Stimulated activated effector memory CD8-positive, alpha-beta T cell treated with anti-CD3 and anti-CD28 coated beads, Interleukin-12 subunit alpha, Interleukin-12 subunit beta, amount 100 ng/mL, for 72 hours (primary cell): ENCODE data around the gene PCDHA6.
"Not testable (repeated sequence)": the region's sequence is repeated elsewhere in the genome, so short reads cannot be mapped to it uniquely, and the experiment has no call there.

Experiments used
- ATAC-seq: fragments of 150-1000 bp; cut with Tn5 transposase; 2 replicates; pipeline ENCODE4 v1.10.0; 2021
- DNase-seq, 2 donors: peaks; one replicate each; pipeline ENCODE4 v3.0.0; 2021 to 2022; ENCODE audit warnings: low spot score in 2 of 2
- H3K27ac Mint-ChIP-seq: one replicate; pipeline ENCODE4 v1.8.0; 2022; ENCODE audit warnings: mild to moderate bottlenecking, mixed read lengths
- H3K36me3 Mint-ChIP-seq: one replicate; pipeline ENCODE4 v1.8.0; 2022; ENCODE audit warnings: mild to moderate bottlenecking, mixed read lengths
- H3K4me1 Mint-ChIP-seq: one replicate; pipeline ENCODE4 v1.8.0; 2022; ENCODE audit warnings: mixed read lengths
- H3K4me3 Mint-ChIP-seq: one replicate; pipeline ENCODE4 v1.8.0; 2022; ENCODE audit warnings: mild to moderate bottlenecking, mixed read lengths
- H3K9me3 Mint-ChIP-seq: one replicate; pipeline ENCODE4 v1.8.0; 2022; ENCODE audit warnings: mixed read lengths

PCDHA6 gene

GRCh38 chr5:140827704-140828361 lies at the start of gene PCDHA6:
Gene PCDHA6 (plus strand): TSS chr5:140827960. CDS start chr5:140828092, 132 bp downstream.
- Mint-ChIP-seq H3K9me3 (peaks cover 2% of the 10 kb centered on the region), H3K27ac (no peak within 1 kb of the TSS), H3K36me3 (no peaks in the 10 kb centered on the region), H3K4me3 (no peak within 1 kb of the TSS), H3K4me1 (no peaks in the 10 kb centered on the region)
- DNase-seq (no peak), ATAC-seq (no peak)

- ATAC-seq (no peak), DNase-seq (no peak)
- peaks cover 24% of the 10 kb centered on the region for H3K9me3 Mint-ChIP-seq
- H3K4me3 Mint-ChIP-seq: no peak overlapping the region
- no peaks in the 10 kb centered on the region for H3K4me1 Mint-ChIP-seq
- no peaks in the 10 kb centered on the region for H3K36me3 Mint-ChIP-seq
- no peak overlapping the region for H3K27ac Mint-ChIP-seq
These were observed 47.2 kb upstream of the PCDHA6 start for GRCh38 chr5:140780512-140780911.

GRCh38 chr5:140785905-140786686 lies 41.7 kb upstream of the PCDHA6 start, which contains the start of gene PCDHA1:
Gene PCDHA1 (plus strand): TSS chr5:140786140.
- ATAC-seq: no peak
- Mint-ChIP-seq H3K4me3 (no peak within 1 kb of the TSS), H3K4me1 (no peaks in the 10 kb centered on the region), H3K9me3 (peaks cover 15% of the 10 kb centered on the region), H3K27ac (no peak within 1 kb of the TSS), H3K36me3 (no peaks in the 10 kb centered on the region)
- DNase-seq: no peak

GRCh38 chr5:140787422-140787821 lies 40.3 kb upstream of the PCDHA6 start:
- not testable (repeated sequence) for H3K36me3 Mint-ChIP-seq, H3K4me1 Mint-ChIP-seq, H3K4me3 Mint-ChIP-seq, H3K27ac Mint-ChIP-seq, ATAC-seq, DNase-seq
- H3K9me3 Mint-ChIP-seq: peaks cover 12% of the 10 kb centered on the region

- H3K4me3 Mint-ChIP-seq, DNase-seq, H3K4me1 Mint-ChIP-seq, H3K36me3 Mint-ChIP-seq, ATAC-seq, H3K27ac Mint-ChIP-seq: not testable (repeated sequence)
- peaks cover 11% of the 10 kb centered on the region for H3K9me3 Mint-ChIP-seq
These were observed 39.8 kb upstream of the PCDHA6 start for GRCh38 chr5:140787849-140788504.

GRCh38 chr5:140791089-140791488 lies 36.7 kb upstream of the PCDHA6 start:
- no peak overlapping the region for H3K27ac Mint-ChIP-seq
- H3K9me3 Mint-ChIP-seq: peaks cover 10% of the 10 kb centered on the region
- H3K36me3 Mint-ChIP-seq: no peaks in the 10 kb centered on the region
- ATAC-seq (no peak), DNase-seq (no peak)
- H3K4me3 Mint-ChIP-seq: no peak overlapping the region
- no peaks in the 10 kb centered on the region for H3K4me1 Mint-ChIP-seq

GRCh38 chr5:140794595-140795258 lies 33.0 kb upstream of the PCDHA6 start, which contains the start of gene PCDHA2:
Gene PCDHA2 (plus strand): TSS chr5:140794852.
- Mint-ChIP-seq H3K4me1 (no peaks in the 10 kb centered on the region), H3K4me3 (no peak within 1 kb of the TSS), H3K36me3 (no peaks in the 10 kb centered on the region), H3K27ac (no peak within 1 kb of the TSS), H3K9me3 (peaks cover 6% of the 10 kb centered on the region)
- DNase-seq (no peak), ATAC-seq (no peak)

- DNase-seq (no peak), ATAC-seq (no peak)
- Mint-ChIP-seq H3K9me3 (peaks cover 6% of the 10 kb centered on the region), H3K36me3 (no peaks in the 10 kb centered on the region), H3K27ac (no peak overlapping the region), H3K4me1 (no peaks in the 10 kb centered on the region), H3K4me3 (no peak overlapping the region)
These were observed 32.5 kb upstream of the PCDHA6 start for GRCh38 chr5:140795259-140795641.

GRCh38 chr5:140796072-140796717 lies 31.6 kb upstream of the PCDHA6 start:
- not testable (repeated sequence) for H3K36me3 Mint-ChIP-seq, H3K4me1 Mint-ChIP-seq, ATAC-seq, DNase-seq, H3K9me3 Mint-ChIP-seq, H3K4me3 Mint-ChIP-seq, H3K27ac Mint-ChIP-seq

- no peaks in the 10 kb centered on the region for H3K36me3 Mint-ChIP-seq
- no peaks in the 10 kb centered on the region for H3K4me1 Mint-ChIP-seq
- DNase-seq (no peak), ATAC-seq (no peak)
- no peak overlapping the region for H3K27ac Mint-ChIP-seq
- H3K4me3 Mint-ChIP-seq: no peak overlapping the region
- H3K9me3 Mint-ChIP-seq: peaks cover 6% of the 10 kb centered on the region
These were observed 31.1 kb upstream of the PCDHA6 start for GRCh38 chr5:140796718-140797095.

GRCh38 chr5:140800816-140801493 lies 26.8 kb upstream of the PCDHA6 start, which contains the start of gene PCDHA3:
Gene PCDHA3 (plus strand): TSS chr5:140801057.
- Mint-ChIP-seq H3K4me1 (no peaks in the 10 kb centered on the region), H3K9me3 (peaks cover 4% of the 10 kb centered on the region), H3K4me3 (no peak within 1 kb of the TSS), H3K36me3 (no peaks in the 10 kb centered on the region), H3K27ac (no peak within 1 kb of the TSS)
- ATAC-seq (no peak), DNase-seq (no peak)

- Mint-ChIP-seq H3K4me3 (no peak overlapping the region), H3K4me1 (no peaks in the 10 kb centered on the region), H3K27ac (no peak overlapping the region), H3K9me3 (peaks cover 4% of the 10 kb centered on the region), H3K36me3 (no peaks in the 10 kb centered on the region)
- ATAC-seq (no peak), DNase-seq (no peak)
These were observed 26.3 kb upstream of the PCDHA6 start for GRCh38 chr5:140801494-140801841.

- not testable (repeated sequence) for H3K27ac Mint-ChIP-seq, H3K4me1 Mint-ChIP-seq, H3K4me3 Mint-ChIP-seq, DNase-seq, ATAC-seq, H3K9me3 Mint-ChIP-seq, H3K36me3 Mint-ChIP-seq
These were observed 25.4 kb upstream of the PCDHA6 start for GRCh38 chr5:140802381-140802780.

GRCh38 chr5:140802781-140803271 lies 24.9 kb upstream of the PCDHA6 start:
- Mint-ChIP-seq H3K27ac (no peak overlapping the region), H3K9me3 (peaks cover 4% of the 10 kb centered on the region), H3K36me3 (no peaks in the 10 kb centered on the region), H3K4me3 (no peak overlapping the region), H3K4me1 (no peaks in the 10 kb centered on the region)
- no peak for DNase-seq
- no peak for ATAC-seq
